ENCODE measurements around the gene DCDC2. TPM values are rescaled to one million over a fixed set of nuclear protein-coding genes. Genes with fewer than 3 reads are reported as not detected.

Gene DCDC2
- total and polyA plus RNA-seq, 7 donors, result under 0.01 to 1.6 (median 0.53) TPM; not detected in 3

GRCh38 chr6:24227556-24227955 lies 130.3 kb downstream of the DCDC2 start:
- Histone ChIP-seq H3K27ac (no peak overlapping the region), H3K27me3 (peaks cover 0 to 4% (median 0%) of the 10 kb centered on the region in 3 donors), H3K4me3 (no peak overlapping the region), H3K36me3 (no peaks in the 10 kb centered on the region), H3K9me3 (no peaks in the 10 kb centered on the region), H3K4me1 (peaks cover 0 to 22% (median 2%) of the 10 kb centered on the region in 4 donors)
- intact Hi-C loops (cut with DNase I), result no loop called here
- TF ChIP-seq POLR2AphosphoS5 (IDR thresholded peaks at IDR 0.05), result no peak
- no peak for TF ChIP-seq POLR2A (IDR thresholded peaks at IDR 0.05)
- TF ChIP-seq EP300 (IDR thresholded peaks at IDR 0.05), result no peak
- no peak for TF ChIP-seq CTCF (IDR thresholded peaks at IDR 0.05)
- DNase-seq, result no peak
- 59 to 66% methylated on average over 4 of the region's 4 CpGs for WGBS, 2 donors

GRCh38 chr6:24226541-24226940 lies 131.3 kb downstream of the DCDC2 start:
- peaks cover 0 to 15% (median 2%) of the 10 kb centered on the region in 4 donors for H3K4me1 ChIP-seq
- H3K27me3 ChIP-seq, result peaks cover 0 to 4% (median 0%) of the 10 kb centered on the region in 3 donors
- intact Hi-C loops (cut with DNase I), result no loop called here
- 85 to 89% methylated on average over 3 of the region's 3 CpGs for WGBS, 2 donors
- no peaks in the 10 kb centered on the region for H3K9me3 ChIP-seq
- no peaks in the 10 kb centered on the region for H3K36me3 ChIP-seq
- H3K27ac ChIP-seq, result no peak overlapping the region
- no peak overlapping the region for H3K4me3 ChIP-seq
- DNase-seq, result no peak
- TF ChIP-seq CTCF (IDR thresholded peaks at IDR 0.05) (no peak), POLR2A (IDR thresholded peaks at IDR 0.05) (no peak), EP300 (IDR thresholded peaks at IDR 0.05) (no peak), POLR2AphosphoS5 (IDR thresholded peaks at IDR 0.05) (no peak)

GRCh38 chr6:24225838-24226237 lies 132.0 kb downstream of the DCDC2 start:
- DNase-seq, result no peak
- H3K9me3 ChIP-seq, result no peaks in the 10 kb centered on the region
- 92 to 97% methylated on average over 2 of the region's 2 CpGs for WGBS, 2 donors
- H3K27me3 ChIP-seq, result peaks cover 0 to 4% (median 0%) of the 10 kb centered on the region in 3 donors
- TF ChIP-seq POLR2A (IDR thresholded peaks at IDR 0.05), result no peak
- TF ChIP-seq POLR2AphosphoS5 (IDR thresholded peaks at IDR 0.05), result no peak
- no peak for TF ChIP-seq EP300 (IDR thresholded peaks at IDR 0.05)
- no peak for TF ChIP-seq CTCF (IDR thresholded peaks at IDR 0.05)
- intact Hi-C loops (cut with DNase I), result no loop called here
- no peak overlapping the region for H3K27ac ChIP-seq
- peaks cover 0 to 8% (median 0%) of the 10 kb centered on the region in 4 donors for H3K4me1 ChIP-seq
- no peaks in the 10 kb centered on the region for H3K36me3 ChIP-seq
- H3K4me3 ChIP-seq, result no peak overlapping the region

- no peak overlapping the region for H3K4me3 ChIP-seq
- no peaks in the 10 kb centered on the region for H3K36me3 ChIP-seq
- peaks cover 0 to 4% (median 0%) of the 10 kb centered on the region in 3 donors for H3K27me3 ChIP-seq
- no peak overlapping the region for H3K27ac ChIP-seq
- no peak for DNase-seq
- TF ChIP-seq CTCF (IDR thresholded peaks at IDR 0.05), result no peak
- no peak for TF ChIP-seq EP300 (IDR thresholded peaks at IDR 0.05)
- TF ChIP-seq POLR2AphosphoS5 (IDR thresholded peaks at IDR 0.05), result no peak
- TF ChIP-seq POLR2A (IDR thresholded peaks at IDR 0.05), result no peak
- H3K4me1 ChIP-seq, result peaks cover 0 to under 1% (median 0%) of the 10 kb centered on the region in 4 donors
- H3K9me3 ChIP-seq, result no peaks in the 10 kb centered on the region
- intact Hi-C loops (cut with DNase I), result no loop called here
- WGBS, 2 donors, result 65 to 70% methylated on average over 7 of the region's 7 CpGs
Observed at GRCh38 chr6:24223115-24223919, 134.5 kb downstream of the DCDC2 start.

All from sigmoid colon (tissue), 7 donors.